ENCODE data around the gene GSX2.

GRCh38 chr4:54085284-54085683 is 14.7 kb upstream of the GSX2 start:
- TF ChIP-seq POLR2A (IDR thresholded peaks at IDR 0.05; ENCODE audit: insufficient read depth in 1 of 2, low read depth in 2 of 2, low read length in 2 of 2) (no peak), PLRG1 (conservative IDR thresholded peaks at IDR 0.05) (no peak), POLR2AphosphoS5 (IDR thresholded peaks at IDR 0.05; ENCODE audit: low read depth, low read length) (no peak), DPF2 (CRISPR knock-in tag; IDR thresholded peaks at IDR 0.05; ENCODE audit: borderline replicate concordance, low read depth) (no peak), ATF6 (CRISPR knock-in tag; conservative IDR thresholded peaks at IDR 0.05) (no peak), CTCF (CRISPR knock-in tag; IDR thresholded peaks at IDR 0.05) (no peak), EZH2 (conservative IDR thresholded peaks at IDR 0.05; ENCODE audit: low read depth, low read length) (no peak), KAT7 (CRISPR knock-in tag; IDR thresholded peaks at IDR 0.05; ENCODE audit: borderline replicate concordance) (no peak), SMC3 (IDR thresholded peaks at IDR 0.05; ENCODE audit: low read length) (peak; percentile 19; the same call in 1 of the 2 replicates), ZNF609 (CRISPR knock-in tag; IDR thresholded peaks at IDR 0.05; ENCODE audit: borderline replicate concordance) (no peak), BCLAF1 (IDR thresholded peaks at IDR 0.05) (no peak), SIX4 (CRISPR knock-in tag; IDR thresholded peaks at IDR 0.05) (no peak), ZNF263 (CRISPR knock-in tag; IDR thresholded peaks at IDR 0.05) (no peak), USF2 (IDR thresholded peaks at IDR 0.05; ENCODE audit: low read depth, low read length) (no peak), USF2 (CRISPR knock-in tag; IDR thresholded peaks at IDR 0.05; ENCODE audit: borderline replicate concordance) (no peak)

Data from HepG2 (cell line).